GM20000 (cell line): ENCODE data around the gene PPL.

Source experiments
- DNase-seq: peaks from one replicate; pipeline ENCODE4 v3.0.0; 2012; ENCODE audit warnings: low spot score
- TF ChIP-seq, protein P1 (sequence below): IDR thresholded peaks from 2 replicates; pipeline ENCODE4 v1.5.1; 2012; ENCODE audit warnings: mild to moderate bottlenecking, control low read depth; ENCODE audit errors: extremely low read depth, missing control alignments

The PPL gene

GRCh38 chr16:4855371-4855770 is 81.6 kb downstream of the PPL start:
- DNase-seq: no peak
- TF ChIP-seq, protein P1, sequence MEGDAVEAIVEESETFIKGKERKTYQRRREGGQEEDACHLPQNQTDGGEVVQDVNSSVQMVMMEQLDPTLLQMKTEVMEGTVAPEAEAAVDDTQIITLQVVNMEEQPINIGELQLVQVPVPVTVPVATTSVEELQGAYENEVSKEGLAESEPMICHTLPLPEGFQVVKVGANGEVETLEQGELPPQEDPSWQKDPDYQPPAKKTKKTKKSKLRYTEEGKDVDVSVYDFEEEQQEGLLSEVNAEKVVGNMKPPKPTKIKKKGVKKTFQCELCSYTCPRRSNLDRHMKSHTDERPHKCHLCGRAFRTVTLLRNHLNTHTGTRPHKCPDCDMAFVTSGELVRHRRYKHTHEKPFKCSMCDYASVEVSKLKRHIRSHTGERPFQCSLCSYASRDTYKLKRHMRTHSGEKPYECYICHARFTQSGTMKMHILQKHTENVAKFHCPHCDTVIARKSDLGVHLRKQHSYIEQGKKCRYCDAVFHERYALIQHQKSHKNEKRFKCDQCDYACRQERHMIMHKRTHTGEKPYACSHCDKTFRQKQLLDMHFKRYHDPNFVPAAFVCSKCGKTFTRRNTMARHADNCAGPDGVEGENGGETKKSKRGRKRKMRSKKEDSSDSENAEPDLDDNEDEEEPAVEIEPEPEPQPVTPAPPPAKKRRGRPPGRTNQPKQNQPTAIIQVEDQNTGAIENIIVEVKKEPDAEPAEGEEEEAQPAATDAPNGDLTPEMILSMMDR: no peak

- no peak for DNase-seq
- TF ChIP-seq, protein P1: no peak
These were observed 84.6 kb downstream of the PPL start for GRCh38 chr16:4852221-4852872.

DNA sequence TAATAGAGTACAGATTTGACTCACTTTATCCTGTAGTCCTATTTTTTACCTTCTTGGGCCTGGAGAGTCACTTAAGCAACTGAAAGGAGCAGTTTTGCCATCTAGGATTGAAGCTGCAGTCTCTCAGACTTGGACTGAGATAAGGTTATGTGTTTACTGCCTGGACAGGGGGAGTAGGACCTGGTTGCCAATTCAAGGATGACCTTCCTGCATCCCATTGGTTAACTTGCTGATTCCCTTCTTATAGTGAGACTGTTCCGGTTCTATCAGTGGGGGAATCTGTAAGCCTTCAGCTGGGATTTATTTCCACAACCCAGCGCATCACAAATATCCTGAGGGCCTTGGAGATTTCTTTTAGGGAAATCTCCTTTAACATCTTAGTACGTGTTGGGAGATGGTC is 86.7 kb downstream of the PPL start:
- TF ChIP-seq, protein P1: no peak
- DNase-seq: no peak

- TF ChIP-seq, protein P1: no peak
- DNase-seq: peak; percentile 63
These were observed 89.0 kb downstream of the PPL start for GRCh38 chr16:4847774-4848587.

DNA sequence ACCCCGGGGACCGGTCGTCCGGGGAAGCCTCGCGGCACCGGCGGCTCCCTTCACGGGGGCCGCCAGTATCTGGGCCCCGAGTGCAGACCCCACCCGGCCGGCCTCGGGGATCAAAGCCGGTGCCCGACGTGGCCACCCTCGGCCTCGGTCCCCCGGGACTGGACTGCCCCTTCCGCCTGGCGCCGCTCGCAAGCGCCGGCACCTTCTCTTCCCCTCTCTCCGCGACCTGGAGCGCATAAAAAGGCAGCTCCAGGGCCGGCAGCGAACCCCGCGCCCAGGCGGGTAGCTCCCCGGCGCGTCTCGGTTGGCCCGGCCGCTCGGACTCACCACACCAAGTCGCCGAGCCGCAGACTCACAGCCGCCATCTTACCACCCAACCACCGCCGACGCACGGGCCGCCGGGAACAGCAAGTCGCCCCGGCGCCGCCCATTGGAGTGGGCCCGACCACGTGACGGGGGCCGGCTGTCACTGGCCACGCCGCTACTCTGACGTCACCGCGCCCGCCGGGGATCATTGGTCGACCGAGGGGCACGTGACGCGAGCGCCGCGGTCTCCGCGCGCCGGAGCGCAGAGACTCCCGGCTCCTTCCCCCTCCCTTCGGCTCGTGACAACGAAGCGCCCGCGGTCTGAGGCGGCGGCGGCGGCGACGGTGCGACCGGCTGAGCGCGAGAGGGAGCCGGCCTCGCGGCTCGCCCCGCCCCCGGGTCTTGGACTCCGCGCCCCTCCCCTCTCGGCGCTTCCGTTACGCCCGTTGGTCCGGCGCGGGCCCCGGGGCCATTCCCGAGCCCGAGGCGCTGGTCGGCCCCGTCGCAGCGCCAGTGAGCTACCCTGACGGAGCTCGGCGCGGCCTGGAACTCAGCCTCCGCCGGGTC is 89.8 kb downstream of the PPL start, which contains the start of the genes GLYR1 and UBN1:
TSS of gene GLYR1 (minus strand) at position 388 of the 873 bp plus-strand sequence. CDS start at position 365, 23 bp downstream.
TSS of gene UBN1 (plus strand) at position 581 of the 873 bp plus-strand sequence. CDS start 5,437 bp downstream, outside the sequence.
- TF ChIP-seq, protein P1: no peak
- peak; percentile 99 for DNase-seq

DNA sequence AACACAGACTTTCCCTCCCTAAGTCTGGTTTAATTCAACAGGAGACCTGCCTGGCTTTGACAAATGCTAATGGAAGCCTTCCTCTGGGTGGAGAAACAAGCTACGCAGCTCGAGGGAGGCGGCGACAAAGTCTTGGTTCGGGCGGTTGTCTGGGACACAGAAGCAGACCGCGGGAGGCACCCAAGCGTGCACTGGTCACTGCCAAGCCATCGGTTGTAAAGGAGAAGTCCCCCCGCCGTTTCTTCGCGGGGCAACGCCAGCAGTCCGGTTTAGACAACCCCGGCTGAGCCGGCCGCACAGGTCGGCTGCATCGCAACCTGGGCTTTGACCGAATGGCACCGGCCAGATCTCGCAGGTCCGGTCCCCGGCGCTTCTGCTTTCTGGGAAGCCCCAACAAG is 90.4 kb downstream of the PPL start:
- TF ChIP-seq, protein P1: no peak
- DNase-seq: peak; percentile 54
